ENCODE results near the gene SHISAL1.
"Not testable (repeated sequence)": the region's sequence is repeated elsewhere in the genome, so short reads cannot be mapped to it uniquely, and the experiment has no call there.

SHISAL1 gene

GRCh38 chr22:44260216-44261035 lies 52.3 kb downstream of the SHISAL1 start:
- DNase-seq, result no peak

GRCh38 chr22:44259366-44260215 lies 53.2 kb downstream of the SHISAL1 start:
- DNase-seq, result no peak

- DNase-seq, result no peak
These were observed 55.9 kb downstream of the SHISAL1 start for GRCh38 chr22:44256556-44257485.

GRCh38 chr22:44256085-44256484 lies 56.7 kb downstream of the SHISAL1 start:
- DNase-seq, result no peak

- no peak for DNase-seq
These were observed 57.9 kb downstream of the SHISAL1 start for GRCh38 chr22:44254811-44255210.

GRCh38 chr22:44249376-44250147 lies 63.2 kb downstream of the SHISAL1 start:
- no peak for DNase-seq

- DNase-seq, result no peak
These were observed 63.8 kb downstream of the SHISAL1 start for GRCh38 chr22:44248926-44249325.

- DNase-seq, result no peak
These were observed 64.5 kb downstream of the SHISAL1 start for GRCh38 chr22:44247923-44248892.

- DNase-seq, result no peak
These were observed 65.4 kb downstream of the SHISAL1 start for GRCh38 chr22:44247346-44247745.

- DNase-seq, result no peak
These were observed 66.0 kb downstream of the SHISAL1 start for GRCh38 chr22:44246615-44247326.

- DNase-seq, result no peak
These were observed 66.9 kb downstream of the SHISAL1 start for GRCh38 chr22:44245867-44246266.

GRCh38 chr22:44245438-44245837 lies 67.3 kb downstream of the SHISAL1 start:
- no peak for DNase-seq

GRCh38 chr22:44244265-44244822 lies 68.4 kb downstream of the SHISAL1 start:
- no peak for DNase-seq

GRCh38 chr22:44243761-44244160 lies 69.0 kb downstream of the SHISAL1 start:
- no peak for DNase-seq

- DNase-seq, result no peak
These were observed 69.6 kb downstream of the SHISAL1 start for GRCh38 chr22:44242946-44243724.

GRCh38 chr22:44241121-44241520 lies 71.6 kb downstream of the SHISAL1 start:
- not testable (repeated sequence) for DNase-seq

GRCh38 chr22:44237290-44237689 lies 75.5 kb downstream of the SHISAL1 start:
- no peak for DNase-seq

GRCh38 chr22:44234372-44234771 lies 78.4 kb downstream of the SHISAL1 start:
- not testable (repeated sequence) for DNase-seq

GRCh38 chr22:44231233-44231632 lies 81.5 kb downstream of the SHISAL1 start:
- DNase-seq, result no peak

All from inflammatory macrophage (primary cell).